Heart left ventricle (tissue), 16 donors: ENCODE measurements around the gene EID3. TPM values are rescaled to one million over a fixed set of nuclear protein-coding genes. Genes with fewer than 3 reads are reported as not detected.
A peak's percentile ranks its signal among the peaks of the same experiment; 100 is the strongest.

Source experiments
- ATAC-seq, 4 donors: fragments of 200-7000 bp; cut with Tn5 transposase; one replicate each; pipeline ENCODE4 v1.9.1; 2020 to 2022; ENCODE audit warnings: moderate library complexity in 4 of 4, mild to moderate bottlenecking in 3 of 4, moderate number of reproducible peaks in 1 of 4
- DNase-seq, 5 donors: peaks; one replicate each; pipeline ENCODE4 v3.0.0-alpha.2; 2020
- H3K27ac ChIP-seq, 12 donors: fragments of 200-600 bp; sonication (generic) in 4 of 12; one replicate each; pipeline versions ENCODE4 v1.5.0 to v1.8.0; 2016 to 2022; ENCODE audit warnings: mild to moderate bottlenecking in 2 of 12
- H3K27me3 ChIP-seq, 9 donors: fragments of 200-600 bp; sonication (generic) in 2 of 9; one replicate each; pipeline versions ENCODE4 v1.5.1 to v1.8.0; 2016 to 2022; ENCODE audit warnings: mild to moderate bottlenecking in 3 of 9
- H3K36me3 ChIP-seq, 9 donors: fragments of 200-600 bp; sonication (generic) in 2 of 9; one replicate each; pipeline versions ENCODE4 v1.5.0 to v1.8.0; 2018 to 2022; ENCODE audit warnings: mild to moderate bottlenecking in 2 of 9
- H3K4me1 ChIP-seq, 12 donors: fragments of 200-600 bp; sonication (generic) in 4 of 12; one replicate each; pipeline versions ENCODE4 v1.5.0 to v1.8.0; 2016 to 2022; ENCODE audit warnings: mild to moderate bottlenecking in 3 of 12
- H3K4me3 ChIP-seq, 12 donors: fragments of 200-600 bp; sonication (generic) in 4 of 12; one replicate each; pipeline versions ENCODE4 v1.5.0 to v1.8.0; 2017 to 2022; ENCODE audit warnings: mild to moderate bottlenecking in 9 of 12, moderate library complexity in 4 of 12
- H3K9me3 ChIP-seq, 12 donors: fragments of 200-600 bp; sonication (generic) in 4 of 12; one replicate each; pipeline versions ENCODE4 v1.5.0 to v1.8.0; 2016 to 2022; ENCODE audit warnings: mild to moderate bottlenecking in 1 of 12
- POLR2A ChIP-seq, 2 donors: fragments of 450-650 bp; IDR thresholded peaks; one replicate each; pipeline ENCODE4 v1.6.1; 2017; ENCODE audit warnings: antibody characterized with exemption in 2 of 2, mild to moderate bottlenecking in 2 of 2, moderate library complexity in 2 of 2
- WGBS, 4 donors: extraction: QIAGEN DNeasy Blood & Tissue Kit in 2 of 4; methylation state at CpG; one replicate each; pipeline versions ENCODE4 v1.1.5 to v1.1.7; 2013 to 2018; 5-methylcytosine and 5-hydroxymethylcytosine counted together
- intact Hi-C, 10 donors: fragments of 100-400 bp; cut with DNase I; formaldehyde crosslinking; loops; one replicate each; pipeline versions ENCODE4 v1.11.1 to v1.14.2; 2022
- polyA plus RNA-seq, 2 donors: library from polyadenylated mRNA; stranded (reverse); fragments of 200-250 nt; gene quantifications; one replicate each; pipeline ENCODE4 v1.2.3, GENCODE V29; 2013
- total RNA-seq, 9 donors: library from RNA; depleted of rRNA in 2 of 9; stranded (reverse); fragments of >200 nt in 2 of 9; fragmentation: NEBNext Ultra II Directional in 3 of 9; extraction: Animal tissue kit (Norgen Biotek cat#: 25700) in 3 of 9; gene quantifications; one replicate each; pipeline versions ENCODE4 v1.1.0 to v1.2.4, GENCODE V29; 2016 to 2023
- TF ChIP-seq, protein P1 (sequence below), 12 donors: fragments of 200-600 bp; sonication (generic) in 4 of 12; IDR thresholded peaks; one replicate each; pipeline versions ENCODE4 v1.5.0 to v1.8.0; 2018 to 2022; ENCODE audit warnings: antibody characterized with exemption in 12 of 12, mild to moderate bottlenecking in 5 of 12
- donor health status: ischemic (EF 13 %, LVEDD 7.1; RV severe dilation, severe dysfunction).
- donor health status: healthy with polysubstance abuse.
- donor health status: DM: no; HTN: yes; CAD: no.
- donor health status: DM: no; HTN: no; CAD: no.
- donor health status: ischemic (EF 25% LVEDD 6.9; RV normal size, moderate dysfunction).
- donor health status: ischemic (EF 25% LVEDD 5.7; RV mildly dilated, moderate dysfunction).
- donor health status: healthy.
- donor health status: DM: yes; HTN: yes; CAD: no.
- donor health status: ischemic (EF 35%, LVEDD 5.7; RV mildly dilated, moderate dysfunction).
- donor health status: nonischemic (EF 11% LVEDD 7.7; RV severe dilation, severe dysfunction).
- donor health status: DM: yes; HTN: yes; CAD: no.
- donor health status: PGD.
- donor health status: ischemic (EF 29% LVEDD 5.4; RV normal size, mild dysfunction).
- donor health status: nonischemic (EF 23%, LVEDD 6.1; RV moderate dilation, normal function).

The EID3 gene
- total and polyA plus RNA-seq, 11 donors, result 0.44 to 4.0 (median 1.3) TPM

DNA sequence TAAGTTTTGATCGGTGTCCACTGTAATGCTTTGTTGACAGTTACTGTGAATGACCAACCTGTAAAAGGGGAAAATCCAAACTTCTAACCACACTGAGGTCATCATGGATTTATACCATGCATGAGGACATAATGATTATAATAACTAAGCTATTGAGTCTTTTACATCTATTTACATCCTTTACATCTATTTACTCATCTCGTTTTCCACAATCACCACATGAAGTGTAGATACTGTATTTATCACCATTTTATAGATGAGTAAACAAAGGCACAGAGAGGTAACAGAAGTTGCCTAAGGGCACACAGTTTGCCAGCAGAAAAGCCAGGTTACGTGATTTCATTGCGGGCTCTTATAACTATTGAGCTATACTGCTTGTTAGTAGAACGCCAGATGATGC is 27.9 kb upstream of the EID3 start:
- intact Hi-C loops, result no loop called here
- H3K27me3 ChIP-seq, result no peaks in the 10 kb centered on the region
- 74 to 82% (median 79%) methylated on average over 5 of the region's 5 CpGs for WGBS, 4 donors
- H3K27ac ChIP-seq, result no peak overlapping the region
- ATAC-seq, result no peak
- DNase-seq, result no peak
- no peak overlapping the region for H3K4me3 ChIP-seq
- no peaks in the 10 kb centered on the region for H3K36me3 ChIP-seq
- no peak for TF ChIP-seq POLR2A (IDR thresholded peaks at IDR 0.05)
- TF ChIP-seq, protein P1, sequence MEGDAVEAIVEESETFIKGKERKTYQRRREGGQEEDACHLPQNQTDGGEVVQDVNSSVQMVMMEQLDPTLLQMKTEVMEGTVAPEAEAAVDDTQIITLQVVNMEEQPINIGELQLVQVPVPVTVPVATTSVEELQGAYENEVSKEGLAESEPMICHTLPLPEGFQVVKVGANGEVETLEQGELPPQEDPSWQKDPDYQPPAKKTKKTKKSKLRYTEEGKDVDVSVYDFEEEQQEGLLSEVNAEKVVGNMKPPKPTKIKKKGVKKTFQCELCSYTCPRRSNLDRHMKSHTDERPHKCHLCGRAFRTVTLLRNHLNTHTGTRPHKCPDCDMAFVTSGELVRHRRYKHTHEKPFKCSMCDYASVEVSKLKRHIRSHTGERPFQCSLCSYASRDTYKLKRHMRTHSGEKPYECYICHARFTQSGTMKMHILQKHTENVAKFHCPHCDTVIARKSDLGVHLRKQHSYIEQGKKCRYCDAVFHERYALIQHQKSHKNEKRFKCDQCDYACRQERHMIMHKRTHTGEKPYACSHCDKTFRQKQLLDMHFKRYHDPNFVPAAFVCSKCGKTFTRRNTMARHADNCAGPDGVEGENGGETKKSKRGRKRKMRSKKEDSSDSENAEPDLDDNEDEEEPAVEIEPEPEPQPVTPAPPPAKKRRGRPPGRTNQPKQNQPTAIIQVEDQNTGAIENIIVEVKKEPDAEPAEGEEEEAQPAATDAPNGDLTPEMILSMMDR (IDR thresholded peaks at IDR 0.05), result no peak
- no peaks in the 10 kb centered on the region for H3K9me3 ChIP-seq
- peaks cover 0 to 9% (median 3%) of the 10 kb centered on the region in 12 donors for H3K4me1 ChIP-seq

DNA sequence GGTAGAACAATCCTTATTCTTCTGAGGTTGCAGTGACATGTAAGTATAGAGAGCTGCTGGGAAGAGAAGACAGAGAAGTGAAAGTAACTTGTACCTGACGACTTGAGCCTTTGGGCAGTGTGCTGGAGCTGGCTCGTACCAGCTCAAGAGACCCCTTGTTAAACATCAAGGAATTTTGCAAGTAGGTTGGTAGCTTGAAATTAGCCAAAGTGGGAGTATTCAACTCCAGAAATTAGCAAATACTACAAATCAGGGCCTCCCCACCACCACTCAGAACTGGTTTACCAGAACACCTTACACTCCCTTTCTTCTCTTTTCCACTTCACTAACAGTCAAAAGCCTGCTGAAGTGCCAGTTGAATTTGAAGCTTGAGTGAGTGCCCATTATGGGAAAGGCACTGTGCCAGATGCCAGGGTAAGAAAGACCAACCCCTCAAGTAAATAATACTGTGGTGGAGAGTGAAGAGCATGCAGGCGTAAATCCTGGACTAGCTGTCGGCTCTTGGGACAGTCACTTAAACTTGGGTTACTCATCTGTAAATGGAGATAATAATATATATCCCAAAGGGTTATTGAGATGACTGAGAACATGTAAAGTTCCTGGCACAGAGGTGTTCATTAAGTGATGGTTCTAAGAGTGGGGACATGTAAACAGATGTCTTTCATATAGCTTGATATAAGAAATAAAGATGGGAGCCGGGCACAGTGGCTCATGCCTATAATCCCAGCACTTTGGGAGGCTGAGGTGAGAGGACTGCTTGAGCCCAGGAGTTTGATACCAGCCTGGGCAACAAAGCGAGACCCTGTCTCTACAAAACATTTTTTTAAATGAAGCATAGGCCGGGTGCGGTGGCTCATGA is 27.0 kb upstream of the EID3 start:
- intact Hi-C loops, result no loop called here
- Histone ChIP-seq H3K4me1 (peaks cover 0 to 9% (median 3%) of the 10 kb centered on the region in 12 donors), H3K9me3 (no peaks in the 10 kb centered on the region), H3K27ac (no peak overlapping the region), H3K27me3 (no peaks in the 10 kb centered on the region), H3K4me3 (no peak overlapping the region), H3K36me3 (no peaks in the 10 kb centered on the region)
- 63 to 74% (median 69%) methylated on average over 8 of the region's 8 CpGs for WGBS, 4 donors
- TF ChIP-seq, protein P1 (IDR thresholded peaks at IDR 0.05), result no peak
- no peak for TF ChIP-seq POLR2A (IDR thresholded peaks at IDR 0.05)
- ATAC-seq (peak in 2 of 4 donors; percentile 26 to 41), DNase-seq (no peak)

DNA sequence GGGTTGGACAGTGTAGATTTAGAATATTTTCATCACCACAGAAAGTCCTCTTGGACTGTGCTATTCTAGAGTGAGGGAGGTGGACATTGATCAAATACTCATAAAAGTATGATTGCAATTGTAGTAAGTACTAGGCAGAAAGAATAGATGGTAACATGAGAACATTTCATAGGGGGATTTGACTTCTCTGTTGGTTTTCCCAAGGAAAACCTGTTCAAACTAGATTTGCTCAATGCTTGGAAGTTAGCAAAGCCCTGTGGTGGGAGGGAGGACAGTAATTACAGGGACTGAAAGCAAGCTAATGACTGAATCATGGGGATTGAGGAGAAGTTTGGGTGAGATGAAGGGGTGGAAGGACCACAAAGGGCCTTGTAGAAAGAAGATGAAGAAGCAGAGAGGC is 24.4 kb upstream of the EID3 start:
- Histone ChIP-seq H3K4me3 (no peak overlapping the region), H3K9me3 (no peaks in the 10 kb centered on the region), H3K4me1 (peaks cover 0 to 9% (median 3%) of the 10 kb centered on the region in 12 donors), H3K36me3 (no peaks in the 10 kb centered on the region), H3K27ac (no peak overlapping the region), H3K27me3 (no peaks in the 10 kb centered on the region)
- ATAC-seq (no peak), DNase-seq (no peak)
- TF ChIP-seq, protein P1 (IDR thresholded peaks at IDR 0.05), result no peak
- no peak for TF ChIP-seq POLR2A (IDR thresholded peaks at IDR 0.05)
- intact Hi-C loops, result no loop called here

DNA sequence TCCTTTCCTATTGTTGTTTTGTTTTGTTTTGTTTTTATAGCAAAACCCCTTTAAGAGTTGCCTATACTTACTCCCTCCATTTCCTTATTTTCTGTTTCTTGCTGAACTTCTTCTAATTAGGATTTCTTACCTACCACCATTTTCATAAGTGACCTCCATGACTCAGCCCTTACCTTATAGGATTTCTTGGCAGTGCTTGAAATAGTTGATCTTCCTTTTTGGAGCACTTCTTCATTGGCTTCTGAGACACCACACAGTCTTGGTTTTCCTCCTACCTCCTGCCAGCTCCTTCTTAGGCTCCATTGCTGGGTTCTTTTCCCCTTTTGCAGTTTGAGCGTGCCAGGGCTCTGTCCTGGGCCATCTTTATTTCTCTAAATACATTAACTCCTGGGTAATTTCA is 23.4 kb upstream of the EID3 start:
- no peak for TF ChIP-seq POLR2A (IDR thresholded peaks at IDR 0.05)
- TF ChIP-seq, protein P1 (IDR thresholded peaks at IDR 0.05), result no peak
- no peaks in the 10 kb centered on the region for H3K27me3 ChIP-seq
- no peak overlapping the region for H3K4me3 ChIP-seq
- H3K36me3 ChIP-seq, result no peaks in the 10 kb centered on the region
- no peaks in the 10 kb centered on the region for H3K9me3 ChIP-seq
- intact Hi-C loops, result loop anchor here in 1 of 10 donors (5.0 kb wide), 1 partner anchor 138 kb away; no protein-coding TSS in a partner anchor
- no peak for ATAC-seq
- peak overlapping the region in 1 of 12 donors; percentile 7 for H3K27ac ChIP-seq
- H3K4me1 ChIP-seq, result peaks cover 0 to 9% (median 3%) of the 10 kb centered on the region in 12 donors
- 93 to 100% (median 94%) methylated on average over 1 of the region's 1 CpG for WGBS, 4 donors
- DNase-seq, result no peak
